ENCODE results near the gene FKBP6.
A peak's percentile ranks its signal among the peaks of the same experiment; 100 is the strongest.

FKBP6 gene

GRCh38 chr7:73364006-73364728 is 36.2 kb downstream of the FKBP6 start:
- no peak overlapping the region for H3K27ac ChIP-seq (ENCODE audit: extremely low read depth, low read depth, low read length)
- ChIA-PET CTCF (no interaction called here), POLR2A (no interaction called here)
- no peaks in the 10 kb centered on the region for H3K4me1 ChIP-seq (ENCODE audit: control insufficient read depth, insufficient read depth, low read length)
- H3K9me3 ChIP-seq (ENCODE audit: control insufficient read depth, insufficient read depth, low read depth, low read length) = no peaks in the 10 kb centered on the region
- H3K4me3 ChIP-seq (ENCODE audit: low read depth, low read length) = no peak overlapping the region
- no peak for TF ChIP-seq ZNF677 (tag by site-specific recombination; IDR thresholded peaks at IDR 0.05)
- no peak for TF ChIP-seq PRDM1 (tag by site-specific recombination; IDR thresholded peaks at IDR 0.05)
- TF ChIP-seq ZBTB8A (tag by site-specific recombination; IDR thresholded peaks at IDR 0.05) = 0 out of 2 replicates have a peak, but pooled peaks have one; percentile 19
- TF ChIP-seq HOXC10 (CRISPR knock-in tag; IDR thresholded peaks at IDR 0.05) = no peak
- TF ChIP-seq ZNF335 (tag by site-specific recombination; conservative IDR thresholded peaks at IDR 0.05) = peak; percentile 62
- no peak for TF ChIP-seq ZNF211 (tag by site-specific recombination; IDR thresholded peaks at IDR 0.05; ENCODE audit: low read depth)
- TF ChIP-seq GLIS1 (tag by site-specific recombination; IDR thresholded peaks at IDR 0.05) = 0 out of 2 replicates have a peak, but pooled peaks have one; percentile 10
- no peak for TF ChIP-seq ZBTB10 (tag by site-specific recombination; IDR thresholded peaks at IDR 0.05)
- 0 out of 2 replicates have a peak, but pooled peaks have one; percentile 13 for TF ChIP-seq ZIC2 (tag by site-specific recombination; IDR thresholded peaks at IDR 0.05)
- no peak for TF ChIP-seq ZNF549 (tag by site-specific recombination; IDR thresholded peaks at IDR 0.05)
- H3K36me3 ChIP-seq (ENCODE audit: control insufficient read depth in 2 of 2, insufficient read depth in 1 of 2, low read length in 2 of 2) = no peaks in the 10 kb centered on the region

- Histone ChIP-seq H3K9me3 (ENCODE audit: control insufficient read depth, insufficient read depth, low read depth, low read length) (no peaks in the 10 kb centered on the region), H3K4me3 (ENCODE audit: low read depth, low read length) (no peak overlapping the region), H3K27ac (ENCODE audit: extremely low read depth, low read depth, low read length) (no peak overlapping the region), H3K4me1 (ENCODE audit: control insufficient read depth, insufficient read depth, low read length) (no peaks in the 10 kb centered on the region), H3K36me3 (ENCODE audit: control insufficient read depth in 2 of 2, insufficient read depth in 1 of 2, low read length in 2 of 2) (no peaks in the 10 kb centered on the region)
- TF ChIP-seq ZBTB20 (tag by site-specific recombination; IDR thresholded peaks at IDR 0.05) = no peak
- ChIA-PET CTCF (no interaction called here), POLR2A (no interaction called here)
Measured at GRCh38 chr7:73366127-73366526, 38.2 kb downstream of the FKBP6 start.

GRCh38 chr7:73366990-73367389 is 39.0 kb downstream of the FKBP6 start:
- ChIA-PET CTCF (interaction anchor here (0.6 to 0.7 kb wide), 2 partner anchors 30 to 1234 kb away, joined by 3 read pairs; no protein-coding TSS in a partner anchor), POLR2A (no interaction called here)
- H3K27ac ChIP-seq (ENCODE audit: extremely low read depth, low read depth, low read length) = no peak overlapping the region
- H3K9me3 ChIP-seq (ENCODE audit: control insufficient read depth, insufficient read depth, low read depth, low read length) = no peaks in the 10 kb centered on the region
- H3K4me3 ChIP-seq (ENCODE audit: low read depth, low read length) = no peak overlapping the region
- no peaks in the 10 kb centered on the region for H3K4me1 ChIP-seq (ENCODE audit: control insufficient read depth, insufficient read depth, low read length)
- TF ChIP-seq ZSCAN30 (tag by site-specific recombination; IDR thresholded peaks at IDR 0.05) = no peak
- H3K36me3 ChIP-seq (ENCODE audit: control insufficient read depth in 2 of 2, insufficient read depth in 1 of 2, low read length in 2 of 2) = no peaks in the 10 kb centered on the region

- no peaks in the 10 kb centered on the region for H3K36me3 ChIP-seq (ENCODE audit: control insufficient read depth in 2 of 2, insufficient read depth in 1 of 2, low read length in 2 of 2)
- no peaks in the 10 kb centered on the region for H3K4me1 ChIP-seq (ENCODE audit: control insufficient read depth, insufficient read depth, low read length)
- POLR2A ChIA-PET = no interaction called here
- CTCF ChIA-PET = no interaction called here
- no peak overlapping the region for H3K4me3 ChIP-seq (ENCODE audit: low read depth, low read length)
- H3K27ac ChIP-seq (ENCODE audit: extremely low read depth, low read depth, low read length) = no peak overlapping the region
- no peaks in the 10 kb centered on the region for H3K9me3 ChIP-seq (ENCODE audit: control insufficient read depth, insufficient read depth, low read depth, low read length)
- TF ChIP-seq ZSCAN18 (tag by site-specific recombination; IDR thresholded peaks at IDR 0.05) (no peak), ZNF488 (tag by site-specific recombination; IDR thresholded peaks at IDR 0.05) (no peak), ZSCAN30 (tag by site-specific recombination; IDR thresholded peaks at IDR 0.05) (no peak), ZNF157 (tag by site-specific recombination; IDR thresholded peaks at IDR 0.05) (no peak), ZBTB10 (tag by site-specific recombination; IDR thresholded peaks at IDR 0.05) (no peak), ZNF776 (tag by site-specific recombination; IDR thresholded peaks at IDR 0.05; ENCODE audit: borderline replicate concordance) (no peak), EGR2 (tag by site-specific recombination; IDR thresholded peaks at IDR 0.05; ENCODE audit: low read depth) (no peak), GFI1B (tag by site-specific recombination; IDR thresholded peaks at IDR 0.05) (no peak), ZNF596 (tag by site-specific recombination; IDR thresholded peaks at IDR 0.05) (no peak), ZFP37 (tag by site-specific recombination; IDR thresholded peaks at IDR 0.05) (no peak)
Measured at GRCh38 chr7:73369009-73369408, 41.0 kb downstream of the FKBP6 start.

All from HEK293 (cell line).